ENCODE results near the gene EMX2. TPM values are rescaled to one million over a fixed set of nuclear protein-coding genes. Genes with fewer than 3 reads are reported as not detected.

Gene EMX2
- total RNA-seq, 2 donors from 2014 or later = 0.05 to 1.5 TPM

- no peak overlapping the region for H3K27ac ChIP-seq
- no peak overlapping the region for H3K4me3 ChIP-seq
- no peaks in the 10 kb centered on the region for H3K36me3 ChIP-seq
- no peak for DNase-seq (ENCODE audit: low spot score)
- H3K9me3 ChIP-seq = no peaks in the 10 kb centered on the region
- intact Hi-C loops (cut with DNase I) = no loop called here
- H3K27me3 ChIP-seq (replicated peaks; ENCODE audit: insufficient read depth) = peaks cover 62% of the 10 kb centered on the region
- no peaks in the 10 kb centered on the region for H3K4me1 ChIP-seq (replicated peaks)
- TF ChIP-seq CTCF (IDR thresholded peaks at IDR 0.05) (no peak), POLR2AphosphoS5 (IDR thresholded peaks at IDR 0.05) (no peak)
- 39% methylated on average over 6 of the region's 6 CpGs for WGBS
Observed at GRCh38 chr10:117550076-117550475, 7.5 kb downstream of the EMX2 start.

DNA sequence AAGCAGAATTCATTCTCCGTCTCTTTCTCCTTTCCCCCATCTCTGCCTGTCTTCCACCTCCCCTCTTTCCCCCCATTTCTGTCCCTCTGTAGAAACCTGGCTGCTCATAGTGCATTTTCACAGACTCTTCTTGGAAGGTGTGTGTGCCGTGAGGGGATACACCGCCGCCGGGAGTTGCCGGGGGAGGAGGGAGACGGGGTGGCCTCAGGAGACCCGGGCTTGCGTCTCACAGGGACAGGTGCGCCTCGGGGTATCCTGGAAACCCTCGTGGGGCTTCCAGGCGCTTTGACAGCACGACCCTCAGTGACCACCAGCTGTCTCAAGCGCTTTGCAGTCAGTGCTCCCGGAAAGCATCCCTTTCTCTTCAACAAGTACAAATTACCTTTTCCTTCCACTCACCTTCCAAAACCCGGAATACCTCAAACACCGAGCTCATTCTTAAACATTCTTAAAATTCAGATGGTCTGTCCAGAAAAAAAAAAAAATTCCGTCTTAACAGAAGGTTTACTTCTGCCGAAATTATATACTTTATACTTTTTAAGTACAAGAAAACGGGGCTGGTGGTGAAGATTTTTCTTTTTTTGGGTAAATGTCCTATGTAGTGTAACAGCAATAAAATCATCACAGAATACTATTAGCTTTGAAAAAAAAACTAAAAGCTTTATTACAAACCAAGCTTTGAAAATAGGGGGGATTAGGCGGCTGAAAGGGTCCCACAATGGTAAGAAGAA, 8.2 kb downstream of the EMX2 start:
- no peaks in the 10 kb centered on the region for H3K9me3 ChIP-seq
- no peaks in the 10 kb centered on the region for H3K4me1 ChIP-seq (replicated peaks)
- no peak overlapping the region for H3K4me3 ChIP-seq
- H3K27ac ChIP-seq = no peak overlapping the region
- H3K36me3 ChIP-seq = no peaks in the 10 kb centered on the region
- 13% methylated on average over 22 of the region's 22 CpGs for WGBS
- intact Hi-C loops (cut with DNase I) = no loop called here
- H3K27me3 ChIP-seq (replicated peaks; ENCODE audit: insufficient read depth) = peaks cover 56% of the 10 kb centered on the region
- no peak for DNase-seq (ENCODE audit: low spot score)
- TF ChIP-seq POLR2AphosphoS5 (IDR thresholded peaks at IDR 0.05) (no peak), CTCF (IDR thresholded peaks at IDR 0.05) (no peak), POLR2A (IDR thresholded peaks at IDR 0.05) (no peak)

DNA sequence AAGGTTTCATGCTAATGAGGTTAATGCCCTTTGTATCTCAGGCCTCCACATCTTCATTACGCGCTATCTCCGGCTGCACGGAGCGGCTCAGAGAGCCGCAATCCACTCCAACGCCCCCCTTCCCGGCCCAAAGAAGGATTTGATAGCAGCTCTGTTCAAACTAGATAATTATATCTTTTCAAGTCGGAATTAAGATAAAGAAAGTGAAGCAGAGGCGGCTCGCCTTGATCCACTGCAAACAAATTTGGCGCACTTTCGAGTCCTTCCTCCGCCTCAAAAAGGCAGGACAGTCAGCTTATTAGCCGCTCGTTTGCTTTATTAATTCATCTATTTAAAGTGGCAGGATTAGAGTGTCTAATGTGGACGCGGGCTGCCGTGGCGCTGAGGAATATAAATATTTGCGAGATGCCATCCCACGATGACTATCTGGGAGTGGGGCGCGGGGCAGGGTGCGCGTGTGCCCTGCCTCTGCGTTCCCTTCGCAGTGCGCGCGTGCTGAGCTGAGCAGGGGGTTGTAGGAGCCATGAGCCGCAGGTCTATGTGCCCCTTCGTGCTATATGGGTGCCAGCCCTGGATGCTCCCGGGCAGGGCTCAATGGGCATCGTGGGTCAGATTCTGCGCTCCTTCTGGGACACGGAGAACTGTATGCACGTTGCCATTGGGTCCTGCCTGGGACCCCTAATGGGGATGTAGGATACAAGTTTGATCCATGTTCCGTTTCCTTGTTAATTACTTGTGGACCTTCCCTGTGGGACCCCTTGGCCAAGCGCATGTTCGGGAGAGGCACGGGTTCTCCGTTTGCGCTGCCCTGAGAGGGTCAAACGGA, 9.0 kb downstream of the EMX2 start:
- Histone ChIP-seq H3K27me3 (replicated peaks; ENCODE audit: insufficient read depth) (peaks cover 50% of the 10 kb centered on the region), H3K9me3 (no peaks in the 10 kb centered on the region), H3K36me3 (no peaks in the 10 kb centered on the region), H3K27ac (no peak overlapping the region), H3K4me3 (no peak overlapping the region), H3K4me1 (replicated peaks) (no peaks in the 10 kb centered on the region)
- intact Hi-C loops (cut with DNase I) = no loop called here
- WGBS = 8% methylated on average over 40 of the region's 45 CpGs
- TF ChIP-seq POLR2AphosphoS5 (IDR thresholded peaks at IDR 0.05) = no peak
- TF ChIP-seq POLR2A (IDR thresholded peaks at IDR 0.05) = no peak
- no peak for TF ChIP-seq CTCF (IDR thresholded peaks at IDR 0.05)
- no peak for DNase-seq (ENCODE audit: low spot score)

DNA sequence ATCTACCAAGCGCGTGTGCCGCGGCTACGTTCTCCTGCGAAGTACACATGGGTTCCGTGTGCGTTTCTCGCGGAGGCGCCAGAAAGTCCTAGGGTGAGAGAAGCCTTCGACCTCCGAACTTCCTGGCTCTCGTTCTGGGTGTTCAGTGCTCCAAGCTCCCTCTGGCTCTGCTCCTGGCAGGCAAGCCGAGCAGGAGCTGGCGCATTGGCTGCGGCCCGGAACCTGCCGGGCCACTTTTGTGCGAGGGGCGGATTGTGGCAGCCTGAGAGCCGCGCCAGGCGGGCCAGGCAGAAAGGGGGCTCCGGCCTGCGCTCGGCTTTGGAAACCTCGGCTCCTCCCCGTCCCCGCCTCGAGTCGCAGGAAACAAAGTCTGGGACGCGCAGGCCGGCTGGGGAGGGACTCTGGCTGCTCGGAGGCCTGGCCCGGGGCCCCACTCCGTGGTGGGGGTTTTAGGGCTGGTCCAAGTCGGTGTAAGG, 9.6 kb downstream of the EMX2 start:
- TF ChIP-seq POLR2A (IDR thresholded peaks at IDR 0.05) (no peak), POLR2AphosphoS5 (IDR thresholded peaks at IDR 0.05) (peak; percentile 20), CTCF (IDR thresholded peaks at IDR 0.05) (no peak)
- Histone ChIP-seq H3K4me1 (replicated peaks) (no peaks in the 10 kb centered on the region), H3K9me3 (no peaks in the 10 kb centered on the region), H3K27me3 (replicated peaks; ENCODE audit: insufficient read depth) (peaks cover 44% of the 10 kb centered on the region), H3K4me3 (no peak overlapping the region), H3K27ac (no peak overlapping the region), H3K36me3 (no peaks in the 10 kb centered on the region)
- WGBS = 2% methylated on average over 39 of the region's 39 CpGs
- intact Hi-C loops (cut with DNase I) = no loop called here
- peak; percentile 15 for DNase-seq (ENCODE audit: low spot score)

Measured in prostate gland (tissue), 2 donors.